HAP-1 (cell line): ENCODE results near the gene ATXN2.
A peak's percentile ranks its signal among the peaks of the same experiment; 100 is the strongest.
"Not testable (repeated sequence)": the region's sequence is repeated elsewhere in the genome, so short reads cannot be mapped to it uniquely, and the experiment has no call there.

Experiments used
- DNase-seq, 2 experiments: peaks; one replicate each; pipeline ENCODE4 v3.0.0-alpha.2; 2016 to 2020; ENCODE audit warnings: low spot score in 2 of 2
- H3K27me3 ChIP-seq: fragments of 250-450 bp; sonication (Bioruptor Pico); 2 replicates; pipeline ENCODE4 v1.5.1; 2020; ENCODE audit warnings: low read depth, mild to moderate bottlenecking, moderate library complexity
- H3K36me3 ChIP-seq: fragments of 250-450 bp; sonication (Bioruptor Pico); replicated peaks from 2 replicates; pipeline ENCODE4 v1.5.1; 2020; ENCODE audit warnings: mild to moderate bottlenecking
- H3K4me1 ChIP-seq: fragments of 250-450 bp; sonication (Bioruptor Pico); 2 replicates; pipeline ENCODE4 v1.5.1; 2020; ENCODE audit warnings: mild to moderate bottlenecking
- H3K4me3 ChIP-seq: fragments of 250-450 bp; sonication (Bioruptor Pico); 2 replicates; pipeline ENCODE4 v1.5.1; 2020; ENCODE audit warnings: mild to moderate bottlenecking, moderate library complexity
- H3K9me3 ChIP-seq: fragments of 250-450 bp; sonication (Bioruptor Pico); 2 replicates; pipeline ENCODE4 v1.5.1; 2020; ENCODE audit warnings: mild to moderate bottlenecking, moderate library complexity
- in situ Hi-C: fragments of 300-500 bp; cut with MboI; formaldehyde crosslinking; loops from 3 replicates; pipeline ENCODE4 v1.14.3; 2020; ENCODE audit warnings: low sequenced_read_pairs, inconsistent platforms, mixed read lengths

ATXN2 gene

DNA sequence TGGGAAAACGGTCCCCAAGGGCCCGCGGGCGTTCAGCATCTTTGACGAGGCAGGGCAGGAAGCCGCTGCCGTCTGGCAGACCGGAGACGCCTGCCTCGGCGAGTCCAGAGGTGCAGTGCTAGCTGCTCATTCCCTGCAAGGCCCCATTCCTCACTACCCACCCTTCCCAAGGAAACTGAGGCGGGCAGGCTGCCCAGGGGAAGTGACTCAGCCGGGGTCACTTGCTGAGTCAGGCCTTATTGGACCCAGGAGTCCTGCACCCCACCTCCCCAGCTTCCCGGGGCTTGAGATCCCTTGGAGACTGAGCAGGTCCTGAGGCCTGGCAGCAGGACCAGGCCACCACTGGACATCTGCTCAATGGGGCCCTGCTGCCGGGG is 189.7 kb downstream of the ATXN2 start:
- in situ Hi-C loops: no loop called here
- Histone ChIP-seq H3K27me3 (no peaks in the 10 kb centered on the region), H3K4me1 (peaks cover 11% of the 10 kb centered on the region; the same call in 1 of the 2 replicates), H3K4me3 (no peak overlapping the region), H3K9me3 (no peaks in the 10 kb centered on the region), H3K36me3 (no peaks in the 10 kb centered on the region)
- no peak for DNase-seq

DNA sequence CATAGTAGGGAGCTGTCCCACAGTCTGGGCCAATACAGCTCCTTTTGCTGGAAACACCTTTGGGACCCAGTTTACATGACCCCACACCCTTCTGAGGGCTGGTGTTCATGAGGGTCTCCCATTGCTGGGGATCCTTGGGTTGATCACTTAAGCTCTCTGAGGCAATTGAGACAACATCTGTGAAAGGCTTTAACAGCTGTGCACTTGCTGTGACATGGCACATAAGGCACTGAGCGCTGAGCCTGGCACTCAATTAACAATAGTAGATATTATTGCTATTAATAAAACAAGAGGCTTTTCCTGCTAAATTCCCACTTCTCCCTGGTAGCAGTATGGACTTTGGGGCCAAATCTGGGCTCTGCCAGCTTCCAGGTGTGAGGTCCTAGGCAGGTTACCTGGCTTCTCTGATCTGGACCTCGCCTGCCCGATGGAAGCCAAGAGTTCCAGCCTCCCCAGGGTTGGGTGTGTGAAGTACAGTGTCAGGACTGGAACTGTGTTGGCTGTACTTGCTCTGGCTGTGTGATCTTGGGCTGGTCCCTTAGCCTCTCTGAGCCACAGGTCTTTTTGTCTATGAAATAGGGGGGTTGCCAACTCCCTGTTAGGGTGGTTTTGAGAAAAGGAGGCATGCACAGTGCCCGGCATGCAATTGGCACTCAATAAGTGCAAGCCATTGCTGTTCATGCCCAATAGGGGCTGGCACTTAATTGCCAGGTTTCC is 190.3 kb downstream of the ATXN2 start:
- Histone ChIP-seq H3K36me3 (no peaks in the 10 kb centered on the region), H3K9me3 (no peaks in the 10 kb centered on the region), H3K4me1 (peaks cover 11% of the 10 kb centered on the region; the same call in 1 of the 2 replicates), H3K4me3 (no peak overlapping the region), H3K27me3 (no peaks in the 10 kb centered on the region)
- in situ Hi-C loops: no loop called here
- no peak for DNase-seq

DNA sequence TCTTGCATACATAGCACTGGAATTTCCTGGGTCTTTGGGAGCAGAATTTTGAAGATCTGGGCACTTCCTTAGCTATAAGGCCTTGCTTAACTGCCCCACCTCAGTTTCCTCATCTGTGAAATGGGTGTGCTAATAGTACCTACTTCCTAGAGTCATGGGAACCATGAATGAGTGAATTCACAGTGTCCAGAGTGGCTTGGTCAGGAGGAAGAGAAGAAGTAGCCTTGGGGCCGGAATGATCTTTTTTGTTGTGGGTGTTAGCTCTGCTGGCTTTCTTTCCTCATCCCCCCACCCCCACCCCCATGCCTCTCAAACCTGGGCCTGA is 191.0 kb downstream of the ATXN2 start:
- no peaks in the 10 kb centered on the region for H3K27me3 ChIP-seq
- in situ Hi-C loops: no loop called here
- no peaks in the 10 kb centered on the region for H3K36me3 ChIP-seq
- no peak for DNase-seq
- no peaks in the 10 kb centered on the region for H3K9me3 ChIP-seq
- H3K4me3 ChIP-seq: no peak overlapping the region
- H3K4me1 ChIP-seq: peaks cover 11% of the 10 kb centered on the region; the same call in 1 of the 2 replicates

DNA sequence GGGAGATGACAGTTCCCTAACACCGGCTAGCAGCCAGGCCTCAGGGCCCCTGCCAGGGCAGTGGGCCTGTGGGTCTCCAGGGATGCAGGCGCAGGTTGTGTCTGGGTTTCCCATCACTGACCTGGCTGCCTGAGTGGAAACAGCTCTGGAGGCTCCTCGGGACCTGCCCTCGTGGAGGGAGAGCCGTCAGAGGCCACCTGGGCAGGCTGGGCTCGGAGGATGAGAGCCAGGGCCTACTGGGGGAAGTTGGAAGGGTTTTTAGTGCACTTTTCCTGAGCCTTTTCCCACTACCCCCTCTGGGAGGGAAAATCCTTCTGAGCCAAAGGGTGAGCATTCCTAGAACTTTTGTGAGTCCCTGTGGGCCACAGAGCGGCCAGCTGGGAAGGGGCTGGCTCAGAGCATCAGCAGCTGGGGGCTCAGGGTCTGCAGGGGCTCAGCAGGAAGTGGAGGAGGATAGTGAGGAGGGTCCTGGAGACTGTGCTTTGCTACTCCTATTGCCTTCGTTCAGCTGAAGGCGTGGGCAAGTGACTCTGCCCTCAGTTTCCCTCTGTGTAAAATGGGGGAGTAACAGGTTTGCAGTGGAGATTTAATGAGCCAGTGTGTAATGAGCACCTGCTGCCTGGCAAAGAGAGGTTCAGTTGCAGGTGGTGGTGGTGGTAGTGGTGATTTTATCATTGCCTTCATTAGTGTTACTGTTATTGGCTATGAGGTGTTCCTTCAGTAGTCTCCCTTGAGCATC is 191.6 kb downstream of the ATXN2 start:
- no peaks in the 10 kb centered on the region for H3K9me3 ChIP-seq

GRCh38 chr12:111406474-111407376 is 192.4 kb downstream of the ATXN2 start:
- Histone ChIP-seq H3K4me1 (peaks cover 11% of the 10 kb centered on the region; the same call in 1 of the 2 replicates), H3K36me3 (no peaks in the 10 kb centered on the region), H3K9me3 (no peaks in the 10 kb centered on the region), H3K27me3 (no peaks in the 10 kb centered on the region), H3K4me3 (peak overlapping the region; percentile 66)
- in situ Hi-C loops: no loop called here
- peak in 1 of 2 experiments; percentile 36 for DNase-seq

More for the DNA sequence above, 191.6 kb downstream of the ATXN2 start:
- Histone ChIP-seq H3K27me3 (no peaks in the 10 kb centered on the region), H3K36me3 (no peaks in the 10 kb centered on the region), H3K4me1 (peaks cover 11% of the 10 kb centered on the region; the same call in 1 of the 2 replicates), H3K4me3 (peak overlapping the region; percentile 66)
- in situ Hi-C loops: no loop called here
- peak in 1 of 2 experiments; percentile 22 for DNase-seq

DNA sequence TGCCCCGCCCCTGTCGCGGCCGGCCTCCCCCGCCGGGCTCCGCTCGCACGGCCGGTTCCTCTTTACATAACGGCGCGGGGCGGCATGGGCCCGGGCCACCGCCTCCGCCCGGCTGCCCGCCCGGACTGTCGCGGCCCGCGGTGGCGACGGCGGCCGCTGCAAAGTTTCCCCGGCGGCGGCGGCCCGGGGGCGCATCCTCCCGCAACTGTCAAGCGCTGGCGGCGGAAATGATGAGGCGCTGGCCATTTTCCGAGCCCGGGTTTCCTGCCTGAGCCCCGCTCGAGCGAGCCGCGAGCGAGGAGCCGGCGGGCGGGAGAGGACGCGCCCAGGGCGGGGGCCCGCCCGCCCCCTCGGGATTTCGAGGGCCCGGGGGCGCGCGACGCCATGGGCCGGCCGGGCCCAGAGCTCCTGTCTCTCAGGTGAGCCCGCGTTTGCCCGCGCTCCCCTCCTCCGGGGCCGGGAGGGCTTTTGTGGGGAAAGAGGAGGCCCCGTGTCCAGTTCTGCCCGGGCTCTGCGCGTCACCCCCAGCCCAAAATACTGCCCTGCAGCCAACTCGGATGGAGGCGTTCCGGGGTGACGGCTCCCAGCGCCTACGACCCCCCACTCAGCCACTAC is 193.1 kb downstream of the ATXN2 start, which contains the start of gene SH2B3:
SH2B3 (plus strand) TSS at position 65 of the 615 bp plus-strand sequence. CDS start 12,223 bp downstream, outside the sequence.
- in situ Hi-C loops: no loop called here
- no peaks in the 10 kb centered on the region for H3K36me3 ChIP-seq
- no peaks in the 10 kb centered on the region for H3K9me3 ChIP-seq
- peaks cover 11% of the 10 kb centered on the region; the same call in 1 of the 2 replicates for H3K4me1 ChIP-seq
- no peaks in the 10 kb centered on the region for H3K27me3 ChIP-seq
- no peak for DNase-seq
- peak within 1 kb of the TSS; percentile 66 for H3K4me3 ChIP-seq

DNA sequence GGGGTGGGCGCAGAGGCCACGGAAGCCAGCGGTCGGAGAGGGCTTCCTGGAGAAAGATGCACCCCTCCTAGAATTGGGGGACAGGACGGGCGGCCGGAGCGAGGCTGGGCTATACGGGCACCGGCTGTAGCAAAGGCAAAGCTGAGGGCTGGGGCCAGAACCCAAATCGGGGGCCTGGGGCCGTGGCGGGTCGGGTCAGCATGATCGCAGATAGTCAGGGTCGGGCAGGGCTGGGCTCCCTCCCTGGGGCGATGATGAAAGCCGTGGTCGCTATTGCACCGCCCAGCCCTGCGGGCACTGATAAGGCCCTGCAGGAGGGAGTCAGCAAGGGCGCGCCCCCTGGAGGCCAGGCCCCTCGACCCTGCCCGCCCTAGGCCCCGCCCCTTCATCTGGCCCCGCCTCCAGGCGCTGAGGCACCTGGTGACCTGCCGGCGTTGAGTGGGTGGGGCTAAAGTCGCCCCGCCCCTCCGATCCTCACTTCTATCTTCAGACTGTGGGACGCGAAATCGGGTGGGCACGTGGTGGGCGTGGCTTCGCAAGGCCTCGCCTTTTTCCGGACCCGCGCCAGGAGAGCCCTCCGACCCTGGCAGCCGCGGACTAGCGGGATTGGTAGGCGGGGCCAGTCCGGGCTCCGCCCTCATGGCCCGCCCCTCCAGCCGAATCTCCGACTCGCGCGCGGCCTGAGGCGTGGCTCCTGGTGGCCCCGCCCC is 193.8 kb downstream of the ATXN2 start:
- H3K4me3 ChIP-seq: peak overlapping the region; percentile 66
- in situ Hi-C loops: no loop called here
- no peaks in the 10 kb centered on the region for H3K36me3 ChIP-seq
- H3K9me3 ChIP-seq: no peaks in the 10 kb centered on the region
- H3K27me3 ChIP-seq: no peaks in the 10 kb centered on the region
- DNase-seq: peak; percentile 91 to 99
- H3K4me1 ChIP-seq: peaks cover 11% of the 10 kb centered on the region; the same call in 1 of the 2 replicates

GRCh38 chr12:111404362-111405148 is 194.6 kb downstream of the ATXN2 start:
- peak overlapping the region; percentile 66 for H3K4me3 ChIP-seq
- H3K4me1 ChIP-seq: peaks cover 11% of the 10 kb centered on the region; the same call in 1 of the 2 replicates
- in situ Hi-C loops: no loop called here
- no peak for DNase-seq
- no peaks in the 10 kb centered on the region for H3K27me3 ChIP-seq
- no peaks in the 10 kb centered on the region for H3K9me3 ChIP-seq
- H3K36me3 ChIP-seq: no peaks in the 10 kb centered on the region

GRCh38 chr12:111402490-111402824 is 196.7 kb downstream of the ATXN2 start:
- in situ Hi-C loops, H3K4me3 ChIP-seq, DNase-seq: not testable (repeated sequence)

More at GRCh38 chr12:111402490-111402824, 196.7 kb downstream of the ATXN2 start:
- not testable (repeated sequence) for H3K4me1 ChIP-seq, H3K9me3 ChIP-seq, H3K27me3 ChIP-seq, H3K36me3 ChIP-seq
